ENCODE data around the gene IQCM. TPM values are rescaled to one million over a fixed set of nuclear protein-coding genes. Genes with fewer than 3 reads are reported as not detected.
A peak's percentile ranks its signal among the peaks of the same experiment; 100 is the strongest.

Gene IQCM
- total and polyA plus RNA-seq, 9 donors: 0.08 TPM; not detected in 8

DNA sequence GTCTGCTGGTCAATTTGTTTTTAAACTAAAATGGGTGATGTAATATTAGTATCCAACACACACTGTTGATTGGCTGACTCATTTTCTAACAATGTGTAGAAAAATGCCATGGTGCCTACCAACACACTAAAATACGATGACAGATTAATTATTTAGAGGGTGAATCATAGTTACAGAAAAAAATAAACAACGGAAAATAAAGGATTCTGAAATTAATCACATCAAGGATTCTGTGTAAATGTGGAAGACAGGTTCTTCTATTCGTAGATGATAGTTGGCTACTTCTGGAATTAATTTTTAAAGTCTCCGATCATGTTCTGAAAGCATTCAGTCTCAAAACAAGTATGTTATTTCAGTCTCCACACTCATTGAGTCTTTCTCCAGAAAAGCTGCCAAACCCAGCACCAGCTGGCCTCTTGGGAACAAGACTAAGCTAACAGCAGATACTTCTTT lies 8.2 kb upstream of the IQCM start:
- H3K9me3 ChIP-seq (replicated peaks; ENCODE audit: control insufficient read depth, low read depth, low read length): no peaks in the 10 kb centered on the region
- H3K36me3 ChIP-seq (ENCODE audit: control insufficient read depth, insufficient read depth, low read length): no peaks in the 10 kb centered on the region
- H3K4me1 ChIP-seq (ENCODE audit: control insufficient read depth, insufficient read depth, low read length): no peaks in the 10 kb centered on the region
- no peaks in the 10 kb centered on the region for H3K27me3 ChIP-seq (ENCODE audit: control insufficient read depth, insufficient read depth, low read length)
- no peak overlapping the region for H3K27ac ChIP-seq (ENCODE audit: low read length)
- no CpG with 5 or more reads among the region's 4 CpGs for WGBS (ENCODE audit: insufficient coverage)
- no peak overlapping the region for H3K4me3 ChIP-seq (ENCODE audit: low read length)
- peak; percentile 27 for DNase-seq

DNA sequence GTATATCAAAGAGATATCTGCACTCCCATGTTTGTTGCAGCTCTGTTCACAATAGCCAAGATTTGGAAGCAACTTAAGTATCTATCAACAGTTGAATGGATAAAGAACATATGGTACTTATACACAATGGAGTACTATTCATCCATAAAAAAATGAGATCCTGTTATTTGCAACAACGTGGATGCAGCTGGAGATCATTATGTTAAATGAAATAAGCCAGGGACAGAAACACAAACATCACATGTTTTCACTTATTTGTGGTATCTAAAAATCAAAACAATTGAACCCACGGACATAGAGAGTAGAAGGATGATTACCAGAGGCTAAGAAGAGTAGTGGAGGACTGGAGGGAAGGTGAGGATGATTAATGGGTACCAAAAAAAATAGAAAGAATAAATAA lies 14.2 kb downstream of the IQCM start:
- no peak for DNase-seq
- no peaks in the 10 kb centered on the region for H3K36me3 ChIP-seq (ENCODE audit: control insufficient read depth, insufficient read depth, low read length)
- H3K9me3 ChIP-seq (replicated peaks; ENCODE audit: control insufficient read depth, low read depth, low read length): no peaks in the 10 kb centered on the region
- no peaks in the 10 kb centered on the region for H3K27me3 ChIP-seq (ENCODE audit: control insufficient read depth, insufficient read depth, low read length)
- H3K27ac ChIP-seq (ENCODE audit: low read length): no peak overlapping the region
- no peaks in the 10 kb centered on the region for H3K4me1 ChIP-seq (ENCODE audit: control insufficient read depth, insufficient read depth, low read length)
- H3K4me3 ChIP-seq (ENCODE audit: low read length): no peak overlapping the region
- no CpG with 5 or more reads among the region's 2 CpGs for WGBS (ENCODE audit: insufficient coverage)

DNA sequence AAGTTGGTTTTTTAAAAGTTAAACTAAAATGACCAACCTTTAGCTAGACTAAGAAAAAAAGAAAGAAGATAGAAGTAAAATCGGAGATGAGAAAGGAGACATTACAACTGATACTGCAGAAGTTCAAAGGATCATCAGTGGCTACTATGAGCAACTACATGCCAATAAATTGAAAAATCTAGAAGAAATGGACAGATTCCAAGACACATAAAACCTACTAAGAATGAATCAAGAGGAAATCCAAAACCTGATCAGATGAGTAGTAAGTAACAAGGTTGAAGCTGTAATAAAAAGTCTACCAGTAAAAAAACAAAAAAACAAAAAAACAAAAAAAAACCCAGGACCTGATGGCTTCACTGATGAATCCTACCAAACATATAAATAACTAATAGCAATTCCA lies 16.1 kb downstream of the IQCM start:
- H3K9me3 ChIP-seq (replicated peaks; ENCODE audit: control insufficient read depth, low read depth, low read length): no peaks in the 10 kb centered on the region
- H3K27me3 ChIP-seq (ENCODE audit: control insufficient read depth, insufficient read depth, low read length): no peaks in the 10 kb centered on the region
- no peaks in the 10 kb centered on the region for H3K4me1 ChIP-seq (ENCODE audit: control insufficient read depth, insufficient read depth, low read length)
- WGBS (ENCODE audit: insufficient coverage): no CpG with 5 or more reads among the region's 1 CpG
- H3K4me3 ChIP-seq (ENCODE audit: low read length): no peak overlapping the region
- no peaks in the 10 kb centered on the region for H3K36me3 ChIP-seq (ENCODE audit: control insufficient read depth, insufficient read depth, low read length)
- no peak overlapping the region for H3K27ac ChIP-seq (ENCODE audit: low read length)
- DNase-seq: no peak

DNA sequence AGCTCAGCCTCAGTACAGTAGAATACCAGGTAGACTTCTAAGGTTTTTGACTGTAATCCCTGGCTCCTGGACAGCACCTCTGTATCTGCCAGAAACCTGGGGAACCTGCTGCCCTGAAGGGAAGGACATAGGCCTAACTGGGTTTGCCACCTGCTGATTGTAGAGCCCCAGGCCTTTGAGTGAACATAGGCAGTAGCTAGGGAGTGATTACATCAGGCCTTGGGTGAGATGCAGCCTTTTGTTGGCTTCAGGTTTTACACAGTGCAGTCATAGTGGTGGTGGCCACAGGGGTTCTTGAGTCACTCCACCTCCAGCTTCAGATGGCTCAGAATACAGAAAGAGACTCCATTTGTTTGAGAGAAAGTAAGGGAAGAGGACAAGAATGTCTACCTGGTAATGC lies 19.3 kb downstream of the IQCM start:
- no peaks in the 10 kb centered on the region for H3K4me1 ChIP-seq (ENCODE audit: control insufficient read depth, insufficient read depth, low read length)
- no peak overlapping the region for H3K27ac ChIP-seq (ENCODE audit: low read length)
- no peaks in the 10 kb centered on the region for H3K9me3 ChIP-seq (replicated peaks; ENCODE audit: control insufficient read depth, low read depth, low read length)
- H3K4me3 ChIP-seq (ENCODE audit: low read length): no peak overlapping the region
- H3K36me3 ChIP-seq (ENCODE audit: control insufficient read depth, insufficient read depth, low read length): no peaks in the 10 kb centered on the region
- H3K27me3 ChIP-seq (ENCODE audit: control insufficient read depth, insufficient read depth, low read length): no peaks in the 10 kb centered on the region
- DNase-seq: no peak

DNA sequence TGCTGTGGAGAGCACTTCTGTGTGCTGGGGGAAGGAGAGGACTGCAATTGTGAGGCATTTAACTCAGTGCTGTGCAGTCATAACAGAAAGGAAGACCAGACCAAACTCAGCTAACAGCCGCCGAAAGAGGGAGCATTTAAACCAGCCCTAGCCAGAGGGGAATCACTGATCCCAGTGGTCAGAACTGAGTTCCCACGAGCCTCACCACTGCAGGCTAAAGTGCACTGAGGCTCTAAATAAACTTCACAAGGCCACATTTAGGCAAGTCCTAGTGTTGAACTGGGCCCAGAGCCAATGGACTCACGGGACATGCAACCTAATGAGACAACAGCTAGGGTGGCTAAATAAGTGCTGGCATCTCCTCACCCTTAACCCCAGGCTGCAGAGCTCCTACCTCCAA lies 20.4 kb downstream of the IQCM start:
- H3K36me3 ChIP-seq (ENCODE audit: control insufficient read depth, insufficient read depth, low read length): no peaks in the 10 kb centered on the region

DNA sequence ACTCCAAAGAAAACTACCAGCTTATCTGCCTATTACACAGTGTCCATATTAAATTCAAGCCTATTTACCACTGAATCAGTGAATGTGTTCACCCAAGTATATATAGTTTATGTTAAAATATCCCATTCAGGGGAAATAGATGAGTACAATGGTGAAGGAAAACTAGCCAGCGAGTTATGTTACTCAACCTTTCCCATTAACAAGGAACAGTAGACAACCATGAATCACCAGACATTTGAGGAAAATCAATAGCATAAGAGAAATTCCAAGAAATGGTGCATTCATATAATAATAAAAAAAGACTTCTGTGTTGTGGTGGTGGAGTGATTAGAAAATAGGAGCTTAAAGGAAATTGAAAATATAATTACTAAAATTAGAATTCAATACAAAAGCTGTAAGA lies 21.3 kb downstream of the IQCM start:
- H3K27me3 ChIP-seq (ENCODE audit: control insufficient read depth, insufficient read depth, low read length): no peaks in the 10 kb centered on the region
- H3K36me3 ChIP-seq (ENCODE audit: control insufficient read depth, insufficient read depth, low read length): no peaks in the 10 kb centered on the region
- H3K27ac ChIP-seq (ENCODE audit: low read length): no peak overlapping the region
- DNase-seq: no peak
- no peak overlapping the region for H3K4me3 ChIP-seq (ENCODE audit: low read length)
- H3K4me1 ChIP-seq (ENCODE audit: control insufficient read depth, insufficient read depth, low read length): no peaks in the 10 kb centered on the region
- WGBS (ENCODE audit: insufficient coverage): no CpG with 5 or more reads among the region's 1 CpG
- H3K9me3 ChIP-seq (replicated peaks; ENCODE audit: control insufficient read depth, low read depth, low read length): no peaks in the 10 kb centered on the region

More for the DNA sequence above, 20.4 kb downstream of the IQCM start:
- Histone ChIP-seq H3K27me3 (ENCODE audit: control insufficient read depth, insufficient read depth, low read length) (no peaks in the 10 kb centered on the region), H3K4me3 (ENCODE audit: low read length) (no peak overlapping the region), H3K9me3 (replicated peaks; ENCODE audit: control insufficient read depth, low read depth, low read length) (no peaks in the 10 kb centered on the region), H3K4me1 (ENCODE audit: control insufficient read depth, insufficient read depth, low read length) (no peaks in the 10 kb centered on the region), H3K27ac (ENCODE audit: low read length) (no peak overlapping the region)
- WGBS (ENCODE audit: insufficient coverage): 76% methylated on average over 3 of the region's 4 CpGs
- no peak for DNase-seq

DNA sequence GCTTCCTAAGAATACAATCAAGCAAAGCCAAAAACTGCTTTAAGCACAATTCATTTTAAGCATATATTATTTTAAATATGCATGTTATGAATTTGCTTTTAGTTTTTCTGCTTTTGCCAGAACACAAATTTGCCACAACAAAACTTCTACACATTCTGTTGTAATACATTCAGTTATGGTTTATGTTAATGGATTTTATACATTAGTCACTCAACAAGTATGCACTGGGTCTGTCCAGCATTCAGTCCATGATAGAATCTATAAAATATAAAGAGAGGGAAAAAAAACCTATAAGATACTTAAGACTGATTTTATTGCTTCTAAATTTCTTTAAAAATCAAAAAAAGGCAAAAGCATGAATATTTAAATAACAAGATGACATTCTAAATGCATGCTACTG lies 22.2 kb downstream of the IQCM start:
- Histone ChIP-seq H3K27ac (ENCODE audit: low read length) (no peak overlapping the region), H3K4me1 (ENCODE audit: control insufficient read depth, insufficient read depth, low read length) (no peaks in the 10 kb centered on the region), H3K9me3 (replicated peaks; ENCODE audit: control insufficient read depth, low read depth, low read length) (no peaks in the 10 kb centered on the region), H3K4me3 (ENCODE audit: low read length) (no peak overlapping the region), H3K36me3 (ENCODE audit: control insufficient read depth, insufficient read depth, low read length) (no peaks in the 10 kb centered on the region), H3K27me3 (ENCODE audit: control insufficient read depth, insufficient read depth, low read length) (no peaks in the 10 kb centered on the region)
- DNase-seq: no peak

DNA sequence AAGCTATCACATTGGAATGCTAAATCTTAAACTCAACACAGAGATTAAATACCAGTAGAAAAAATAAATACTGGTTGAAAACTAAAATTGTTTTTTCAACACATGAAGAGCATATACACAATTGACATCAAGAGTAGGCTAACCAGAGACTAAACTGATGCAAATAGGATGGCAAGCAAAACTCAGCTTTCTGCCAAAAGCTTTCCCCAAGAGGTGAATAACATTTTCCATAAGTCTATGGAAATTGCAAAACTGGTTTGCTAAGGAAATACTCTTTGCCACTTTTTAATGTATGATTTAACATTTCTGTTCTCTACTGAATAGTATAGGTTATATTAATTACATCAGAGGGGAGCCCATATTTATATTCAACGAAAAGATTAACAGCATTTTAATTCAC lies 23.8 kb downstream of the IQCM start:
- Histone ChIP-seq H3K27ac (ENCODE audit: low read length) (no peak overlapping the region), H3K36me3 (ENCODE audit: control insufficient read depth, insufficient read depth, low read length) (no peaks in the 10 kb centered on the region), H3K4me1 (ENCODE audit: control insufficient read depth, insufficient read depth, low read length) (no peaks in the 10 kb centered on the region), H3K4me3 (ENCODE audit: low read length) (no peak overlapping the region), H3K9me3 (replicated peaks; ENCODE audit: control insufficient read depth, low read depth, low read length) (no peaks in the 10 kb centered on the region), H3K27me3 (ENCODE audit: control insufficient read depth, insufficient read depth, low read length) (no peaks in the 10 kb centered on the region)
- peak; percentile 81 for DNase-seq
- no CpG with 5 or more reads among the region's 1 CpG for WGBS (ENCODE audit: insufficient coverage)

DNA sequence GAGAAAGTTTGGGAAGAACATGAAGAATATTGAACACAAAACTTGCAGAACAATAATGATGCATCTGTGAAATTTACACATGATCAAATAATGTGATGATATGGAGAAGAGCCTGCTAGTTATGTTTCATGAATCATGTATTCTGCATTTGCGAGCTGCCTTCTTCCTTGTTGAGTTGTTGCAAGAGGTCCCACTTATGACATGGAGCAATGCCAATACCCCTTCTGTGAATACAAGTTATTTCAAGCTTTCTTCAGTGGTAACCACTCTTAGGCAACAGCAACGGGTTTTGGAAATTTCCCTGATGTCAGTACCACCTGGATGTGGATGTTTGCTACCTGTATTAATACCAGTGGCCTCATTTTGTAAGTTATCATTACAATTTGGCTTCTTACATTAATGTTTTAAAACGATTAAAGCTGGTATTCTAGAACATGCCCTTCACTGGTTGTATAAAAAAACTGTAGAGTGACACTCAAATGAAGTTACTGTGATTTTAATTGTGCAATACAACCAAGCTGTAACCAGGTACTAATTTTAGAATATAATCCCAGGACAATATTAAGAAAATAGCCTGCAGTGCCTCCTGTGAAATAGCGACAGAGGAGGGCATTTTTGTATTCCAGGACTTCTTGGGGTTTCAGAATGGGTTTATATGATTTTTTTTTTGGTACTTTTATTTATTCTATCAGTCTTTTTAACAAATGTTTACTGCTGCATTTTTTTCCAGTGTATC lies 25.3 kb downstream of the IQCM start:
- H3K36me3 ChIP-seq (ENCODE audit: control insufficient read depth, insufficient read depth, low read length): no peaks in the 10 kb centered on the region
- no peaks in the 10 kb centered on the region for H3K4me1 ChIP-seq (ENCODE audit: control insufficient read depth, insufficient read depth, low read length)
- no CpG with 5 or more reads among the region's 4 CpGs for WGBS (ENCODE audit: insufficient coverage)
- H3K9me3 ChIP-seq (replicated peaks; ENCODE audit: control insufficient read depth, low read depth, low read length): no peaks in the 10 kb centered on the region
- H3K27me3 ChIP-seq (ENCODE audit: control insufficient read depth, insufficient read depth, low read length): no peaks in the 10 kb centered on the region
- no peak overlapping the region for H3K4me3 ChIP-seq (ENCODE audit: low read length)
- no peak overlapping the region for H3K27ac ChIP-seq (ENCODE audit: low read length)
- DNase-seq: no peak

DNA sequence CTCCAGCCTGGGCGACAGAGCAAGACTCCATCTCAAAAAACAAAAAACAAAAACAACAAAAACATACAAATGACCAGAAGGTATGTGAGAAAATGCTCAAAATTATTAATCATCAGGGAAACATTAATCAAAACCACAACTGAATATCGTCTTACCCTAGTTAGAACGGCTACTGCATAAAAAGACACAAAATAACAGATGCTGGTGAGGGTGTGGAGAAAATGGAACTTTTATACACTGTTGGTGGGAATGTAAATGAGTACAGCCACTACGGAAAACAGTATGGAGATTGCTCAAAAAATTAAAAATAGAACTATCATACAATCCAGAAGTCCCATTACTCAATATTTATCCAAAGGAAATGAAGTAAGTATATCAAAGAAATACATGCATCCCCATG lies 27.3 kb downstream of the IQCM start:
- WGBS (ENCODE audit: insufficient coverage): no CpG with 5 or more reads among the region's 4 CpGs
- H3K4me3 ChIP-seq (ENCODE audit: low read length): no peak overlapping the region
- H3K36me3 ChIP-seq (ENCODE audit: control insufficient read depth, insufficient read depth, low read length): no peaks in the 10 kb centered on the region
- H3K4me1 ChIP-seq (ENCODE audit: control insufficient read depth, insufficient read depth, low read length): no peaks in the 10 kb centered on the region
- no peak for DNase-seq
- no peaks in the 10 kb centered on the region for H3K9me3 ChIP-seq (replicated peaks; ENCODE audit: control insufficient read depth, low read depth, low read length)
- H3K27ac ChIP-seq (ENCODE audit: low read length): no peak overlapping the region
- no peaks in the 10 kb centered on the region for H3K27me3 ChIP-seq (ENCODE audit: control insufficient read depth, insufficient read depth, low read length)
